ENCODE measurements around the gene MED6.

Gene MED6

GRCh38 chr14:70595443-70596185, 4.8 kb downstream of the MED6 start:
- FAIRE-seq, result no peak

GRCh38 chr14:70594461-70594860, 6.0 kb downstream of the MED6 start:
- no peak for FAIRE-seq

GRCh38 chr14:70585231-70585630, 15.2 kb downstream of the MED6 start:
- no peak for FAIRE-seq

- FAIRE-seq, result no peak
Measured at GRCh38 chr14:70576891-70577290, 23.6 kb downstream of the MED6 start.

GRCh38 chr14:70573050-70573449, 27.4 kb downstream of the MED6 start:
- no peak for FAIRE-seq

GRCh38 chr14:70571139-70571538, 29.3 kb downstream of the MED6 start:
- FAIRE-seq, result no peak

- FAIRE-seq, result no peak
Measured at GRCh38 chr14:70567791-70568190, 32.7 kb downstream of the MED6 start.

GRCh38 chr14:70563869-70564268, 36.6 kb downstream of the MED6 start:
- FAIRE-seq, result no peak

- no peak for FAIRE-seq
Measured at GRCh38 chr14:70563417-70563816, 37.0 kb downstream of the MED6 start.

GRCh38 chr14:70558356-70558755, 42.1 kb downstream of the MED6 start:
- no peak for FAIRE-seq

- FAIRE-seq, result no peak
Measured at GRCh38 chr14:70555890-70556289, 44.6 kb downstream of the MED6 start.

GRCh38 chr14:70538087-70538486, 62.4 kb downstream of the MED6 start:
- no peak for FAIRE-seq

- no peak for FAIRE-seq
Measured at GRCh38 chr14:70536830-70537229, 63.6 kb downstream of the MED6 start.

- no peak for FAIRE-seq
Measured at GRCh38 chr14:70534904-70535303, 65.6 kb downstream of the MED6 start, which contains the start of gene ADAM20. ADAM20 (minus strand) TSS chr14:70535004; CDS start chr14:70524757, 10,247 bp downstream.
